ENCODE results near the gene COIL.

The COIL gene

GRCh38 chr17:56934280-56934679 lies 26.6 kb downstream of the COIL start:
- no peak for DNase-seq

GRCh38 chr17:56933868-56934267 lies 27.0 kb downstream of the COIL start:
- DNase-seq = no peak

GRCh38 chr17:56933151-56933745 lies 27.6 kb downstream of the COIL start:
- DNase-seq = no peak

- no peak for DNase-seq
Measured at GRCh38 chr17:56930739-56931337, 30.0 kb downstream of the COIL start.

- no peak for DNase-seq
Measured at GRCh38 chr17:56929362-56929969, 31.4 kb downstream of the COIL start.

- DNase-seq = no peak
Measured at GRCh38 chr17:56928586-56928985, 32.3 kb downstream of the COIL start.

GRCh38 chr17:56926704-56927103 lies 34.1 kb downstream of the COIL start:
- DNase-seq = no peak

- DNase-seq = no peak
Measured at GRCh38 chr17:56926270-56926669, 34.6 kb downstream of the COIL start.

- DNase-seq = no peak
Measured at GRCh38 chr17:56925088-56925487, 35.8 kb downstream of the COIL start.

GRCh38 chr17:56919717-56920116 lies 41.1 kb downstream of the COIL start:
- no peak for DNase-seq

GRCh38 chr17:56918916-56919315 lies 41.9 kb downstream of the COIL start:
- DNase-seq = no peak

GRCh38 chr17:56917559-56918296 lies 43.1 kb downstream of the COIL start:
- DNase-seq = no peak

GRCh38 chr17:56914581-56915273 lies 46.1 kb downstream of the COIL start:
- no peak for DNase-seq

GRCh38 chr17:56913867-56914580 lies 46.8 kb downstream of the COIL start, which contains the start of gene TRIM25:
TSS of gene TRIM25 (minus strand) at chr17:56914049. CDS start at chr17:56913988, 61 bp downstream.
- DNase-seq = peak; percentile 84

GRCh38 chr17:56913353-56913866 lies 47.4 kb downstream of the COIL start:
- no peak for DNase-seq

GRCh38 chr17:56913000-56913311 lies 47.9 kb downstream of the COIL start:
- no peak for DNase-seq

GRCh38 chr17:56912105-56912999 lies 48.5 kb downstream of the COIL start:
- DNase-seq = no peak

- no peak for DNase-seq
Measured at GRCh38 chr17:56910509-56911235, 50.2 kb downstream of the COIL start.

- DNase-seq = no peak
Measured at GRCh38 chr17:56909742-56910508, 50.9 kb downstream of the COIL start.
